CD4-positive, alpha-beta T cell (primary cell): Measurements from ENCODE around the gene TARS2. TPM values are rescaled to one million over a fixed set of nuclear protein-coding genes. Genes with fewer than 3 reads are reported as not detected.

Experiments
- ATAC-seq: fragments of 200-7000 bp; cut with Tn5 transposase; one replicate; pipeline ENCODE4 v1.10.0; 2022; ENCODE audit warnings: mild to moderate bottlenecking; ENCODE audit not compliant: poor library complexity
- CTCF ChIA-PET: fragments of 350-600 bp; sonication (Branson Sonifier 250); formaldehyde crosslinking; loops from one replicate; lab custom pipeline; 2021; ENCODE audit warnings: antibody characterized with exemption, inconsistent platforms; lab: Charles Lee
- POLR2A ChIA-PET: fragments of 350-600 bp; sonication (Branson Sonifier 250); formaldehyde crosslinking; loops from one replicate; lab custom pipeline; 2021; ENCODE audit warnings: antibody characterized with exemption, inconsistent platforms; lab: Charles Lee
- DNase-seq, 14 experiments: peaks; one replicate each; pipeline ENCODE4 v3.0.0-alpha.2; 2013 to 2020; ENCODE audit warnings: mixed read lengths in 2 of 14
- H3K27ac ChIP-seq, 2 donors: one replicate each; pipeline versions ENCODE4 v1.5.1 to v1.7.0; 2013; ENCODE audit warnings: low read length in 2 of 2, low read depth in 1 of 2, mild to moderate bottlenecking in 1 of 2
- H3K27me3 ChIP-seq, 2 experiments: 1 replicate in 1 of 2; 2 replicates in 1 of 2; pipeline versions ENCODE4 v1.6.1 to v1.7.0; 2013; ENCODE audit warnings: low read length in 2 of 2, control low read depth in 1 of 2, mild to moderate bottlenecking in 1 of 2, moderate library complexity in 1 of 2; ENCODE audit not compliant: insufficient read depth in 2 of 2, control insufficient read depth in 1 of 2
- H3K36me3 ChIP-seq: one replicate; pipeline ENCODE4 v1.6.1; 2013; ENCODE audit warnings: low read length, control low read depth; ENCODE audit not compliant: insufficient read depth
- H3K4me1 ChIP-seq: one replicate; pipeline ENCODE4 v1.6.1; 2013; ENCODE audit warnings: low read length, control low read depth; ENCODE audit not compliant: insufficient read depth
- H3K4me3 ChIP-seq: one replicate; pipeline ENCODE4 v1.5.1; 2013; ENCODE audit warnings: mild to moderate bottlenecking, low read length, moderate library complexity
- H3K9me3 ChIP-seq, 2 experiments: 1 replicate in 1 of 2; 2 replicates in 1 of 2; pipeline versions ENCODE4 v1.6.1 to v1.7.0; 2013; ENCODE audit warnings: low read length in 2 of 2, mild to moderate bottlenecking in 2 of 2, control low read depth in 1 of 2, moderate library complexity in 1 of 2; ENCODE audit not compliant: control insufficient read depth in 1 of 2, insufficient read depth in 1 of 2
- H3K27ac Mint-ChIP-seq: one replicate; pipeline ENCODE4 v1.8.0; 2020; ENCODE audit warnings: mixed read lengths
- H3K27me3 Mint-ChIP-seq: one replicate; pipeline ENCODE4 v1.8.0; 2021; ENCODE audit warnings: mixed read lengths
- H3K36me3 Mint-ChIP-seq: one replicate; pipeline ENCODE4 v1.8.0; 2021; ENCODE audit warnings: low read depth, mixed read lengths
- H3K4me1 Mint-ChIP-seq: one replicate; pipeline ENCODE4 v1.8.0; 2021; ENCODE audit warnings: low read depth, mixed read lengths
- H3K4me3 Mint-ChIP-seq: one replicate; pipeline ENCODE4 v1.8.0; 2020; ENCODE audit warnings: mild to moderate bottlenecking, mixed read lengths
- H3K9me3 Mint-ChIP-seq: one replicate; pipeline ENCODE4 v1.8.0; 2020; ENCODE audit warnings: mixed read lengths
- CTCF ChIP-seq: fragments of 200-600 bp; IDR thresholded peaks from one replicate; pipeline ENCODE4 v1.8.0; 2022; ENCODE audit warnings: antibody characterized with exemption, mild to moderate bottlenecking
- intact Hi-C, 2 experiments: fragments of 100-400 bp; cut with DNase I in 1 of 2; cut with micrococcal nuclease in 1 of 2; formaldehyde crosslinking; loops; one replicate each; pipeline versions ENCODE4 v1.15.1 to v1.9.0; 2023 to 2025; cut with DNase I, micrococcal nuclease
- total RNA-seq, 174 experiments: library from RNA in 2 of 174; stranded (reverse) in 2 of 174; gene quantifications; one replicate each; pipeline ENCODE4 v1.2.3 and lab custom pipeline; 2021 to 2026

Gene TARS2
- total RNA-seq, 2 experiments from 2014 or later: 22.8 to 25.3 TPM

GRCh38 chr1:150521196-150521968, 34.2 kb downstream of the TARS2 start:
- TF ChIP-seq CTCF: no peak
- no peaks in the 10 kb centered on the region for H3K27me3 ChIP-seq
- ChIA-PET CTCF (interaction anchor here (1.4 to 1.9 kb wide), 2 partner anchors 11 to 108 kb away, joined by 4 to 6 read pairs; partner anchors contain the start of gene ENSA), POLR2A (no interaction called here)
- intact Hi-C loops: no loop called here
- H3K27ac ChIP-seq: no peak overlapping the region
- Mint-ChIP-seq H3K27me3 (no peaks in the 10 kb centered on the region), H3K9me3 (no peaks in the 10 kb centered on the region), H3K4me3 (no peak overlapping the region), H3K27ac (no peak overlapping the region), H3K4me1 (peaks cover 5% of the 10 kb centered on the region), H3K36me3 (no peaks in the 10 kb centered on the region)
- H3K36me3 ChIP-seq: no peaks in the 10 kb centered on the region
- ATAC-seq (no peak), DNase-seq (no peak)
- no peaks in the 10 kb centered on the region for H3K9me3 ChIP-seq
- H3K4me1 ChIP-seq: peaks cover 1% of the 10 kb centered on the region
- H3K4me3 ChIP-seq: no peak overlapping the region

GRCh38 chr1:150525348-150525747, 38.1 kb downstream of the TARS2 start:
- Mint-ChIP-seq H3K9me3 (no peaks in the 10 kb centered on the region), H3K4me1 (no peaks in the 10 kb centered on the region), H3K27ac (no peak overlapping the region), H3K27me3 (no peaks in the 10 kb centered on the region), H3K4me3 (no peak overlapping the region), H3K36me3 (no peaks in the 10 kb centered on the region)
- POLR2A ChIA-PET: interaction anchor here (1.1 kb wide), 1 partner anchor 26 kb away, joined by 5 read pairs; no protein-coding TSS in a partner anchor
- no peak for TF ChIP-seq CTCF
- no peak for DNase-seq
- CTCF ChIA-PET: no interaction called here
- no peak for ATAC-seq
- Histone ChIP-seq H3K9me3 (no peaks in the 10 kb centered on the region), H3K27ac (no peak overlapping the region), H3K36me3 (no peaks in the 10 kb centered on the region), H3K27me3 (no peaks in the 10 kb centered on the region), H3K4me1 (no peaks in the 10 kb centered on the region), H3K4me3 (no peak overlapping the region)
- intact Hi-C loops: no loop called here

- intact Hi-C loops: no loop called here
- Histone ChIP-seq H3K4me1 (no peaks in the 10 kb centered on the region), H3K9me3 (no peaks in the 10 kb centered on the region), H3K27me3 (no peaks in the 10 kb centered on the region), H3K27ac (no peak overlapping the region), H3K4me3 (no peak overlapping the region), H3K36me3 (no peaks in the 10 kb centered on the region)
- H3K9me3 Mint-ChIP-seq: no peaks in the 10 kb centered on the region
- ATAC-seq (no peak), DNase-seq (no peak)
- ChIA-PET POLR2A (no interaction called here), CTCF (no interaction called here)
- H3K27me3 Mint-ChIP-seq: no peaks in the 10 kb centered on the region
- H3K4me3 Mint-ChIP-seq: no peak overlapping the region
- no peak for TF ChIP-seq CTCF
- no peaks in the 10 kb centered on the region for H3K36me3 Mint-ChIP-seq
- no peaks in the 10 kb centered on the region for H3K4me1 Mint-ChIP-seq
- no peak overlapping the region for H3K27ac Mint-ChIP-seq
These were observed 41.0 kb downstream of the TARS2 start for GRCh38 chr1:150528196-150528595.
